Measurements from ENCODE around the gene CHST5. TPM values are rescaled to one million over a fixed set of nuclear protein-coding genes. Genes with fewer than 3 reads are reported as not detected.
"Not testable (repeated sequence)": the region's sequence is repeated elsewhere in the genome, so short reads cannot be mapped to it uniquely, and the experiment has no call there.

CHST5 gene
- total and polyA plus RNA-seq, 9 of the 15 experiments (the other 6 are each of a cell fraction or from before 2014, with no cell fraction given), result 0.06 to 0.21 (median 0.14) TPM; not detected in 5

DNA sequence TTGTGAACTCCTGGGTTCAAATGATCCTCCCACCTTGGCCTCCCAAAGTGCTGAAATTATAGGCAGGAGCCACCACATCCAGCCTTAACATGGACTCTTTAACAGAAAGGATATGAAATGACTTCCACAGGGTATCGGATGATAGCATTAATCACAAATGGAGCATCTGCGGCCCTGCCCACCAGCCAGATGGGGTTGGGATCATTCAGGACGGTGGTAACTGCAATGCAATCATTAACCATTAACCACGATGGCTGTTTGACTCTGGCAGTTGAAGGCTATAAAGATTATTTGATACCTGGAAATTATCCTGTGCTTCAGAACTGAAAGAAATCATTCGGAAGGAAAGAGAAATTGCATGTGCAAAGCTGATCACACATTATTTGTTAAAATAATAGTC, 5.3 kb upstream of the CHST5 start:
- POLR2A ChIA-PET, result no interaction called here
- Histone ChIP-seq H3K9me3 (replicated peaks; ENCODE audit: control insufficient read depth, insufficient read depth, low read depth, low read length) (no peaks in the 10 kb centered on the region), H2AFZ (ENCODE audit: low read depth, low read length) (no peak overlapping the region), H3K4me2 (ENCODE audit: insufficient read depth, low read length) (no peak overlapping the region), H3K4me3 (no peak overlapping the region), H3K9ac (ENCODE audit: insufficient read depth in 1 of 2, low read depth in 2 of 2, low read length in 2 of 2) (no peak overlapping the region), H4K20me1 (replicated peaks; ENCODE audit: control insufficient read depth, insufficient read depth, low read length) (no peaks in the 10 kb centered on the region), H3K27me3 (ENCODE audit: control insufficient read depth in 2 of 2, insufficient read depth in 2 of 2, low read length in 2 of 2) (peaks cover 0 to 7% of the 10 kb centered on the region in 2 experiments; a peak in 3 of 5 replicates), H3K9me1 (ENCODE audit: control insufficient read depth, insufficient read depth, low read length) (no peaks in the 10 kb centered on the region), H3K79me2 (ENCODE audit: control insufficient read depth, insufficient read depth, low read length) (no peaks in the 10 kb centered on the region), H3K27ac (ENCODE audit: extremely low read depth, low read depth, low read length) (no peak overlapping the region), H3K4me1 (replicated peaks in 1 of 2; ENCODE audit: control insufficient read depth in 2 of 2, insufficient read depth in 2 of 2, low read length in 2 of 2) (no peaks in the 10 kb centered on the region), H3K36me3 (ENCODE audit: control insufficient read depth, insufficient read depth, low read length) (peaks cover 2% of the 10 kb centered on the region; the same call in 2 of the 3 replicates)
- ATAC-seq (no peak), FAIRE-seq (no peak), DNase-seq (ENCODE audit: extremely low read depth in 1 of 4, low spot score in 3 of 4) (no peak)
- BruUV-seq (replicated peaks), result no TSS peak
- WGBS (ENCODE audit: insufficient coverage, low coverage, missing lambda C conversion rate), result 28% methylated on average over 5 of the region's 5 CpGs
- no peak for TF ChIP-seq ZNF282 (CRISPR knock-in tag; IDR thresholded peaks at IDR 0.05)
- CTCF ChIA-PET (ENCODE audit: low intra/inter-chr PET ratio), result no interaction called here
- in situ Hi-C loops (cut with MboI) (loop anchor here (5.0 kb wide), 1 partner anchor 34 kb away; no protein-coding TSS in a partner anchor), intact Hi-C loops (cut with micrococcal nuclease) (loop anchor here (2.0 kb wide), 1 partner anchor 34 kb away; no protein-coding TSS in a partner anchor)

DNA sequence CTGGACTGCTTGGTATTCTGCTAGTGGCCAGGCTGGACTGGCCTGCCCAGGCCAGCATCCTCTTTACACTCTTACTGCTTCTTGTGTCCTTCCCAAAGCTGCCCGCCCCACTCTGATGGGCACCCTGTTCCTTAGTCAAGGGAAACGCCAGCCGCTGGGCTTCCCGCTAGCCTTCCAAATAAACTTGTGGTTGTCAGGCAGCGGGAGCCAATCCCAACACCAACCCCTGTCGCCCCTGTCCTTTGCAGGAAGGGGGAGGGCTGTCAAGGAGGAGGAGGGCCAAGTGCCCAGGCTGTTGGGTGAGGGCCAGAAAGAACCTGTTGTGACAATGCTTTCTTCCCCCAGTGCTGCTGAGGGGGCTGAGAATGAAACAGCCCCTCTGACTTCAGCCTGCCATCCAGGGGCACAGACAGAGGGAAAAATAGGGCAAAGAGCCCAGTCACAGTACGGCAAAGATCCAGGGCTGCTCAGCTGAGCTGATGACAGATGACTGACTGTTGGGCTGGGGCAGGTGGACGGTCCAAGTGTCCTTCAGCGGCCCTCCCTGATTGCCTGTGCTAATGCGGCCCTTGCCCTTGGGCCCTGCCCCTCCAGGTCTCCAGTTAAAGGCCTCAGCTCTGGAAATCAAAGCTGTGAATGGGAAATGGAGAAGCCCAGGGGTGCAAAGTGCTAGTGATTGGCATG, 3.1 kb upstream of the CHST5 start:
- H2AFZ ChIP-seq (ENCODE audit: low read depth, low read length); DNase-seq (ENCODE audit: extremely low read depth in 1 of 4, low spot score in 3 of 4); H3K9me1 ChIP-seq (ENCODE audit: control insufficient read depth, insufficient read depth, low read length); H3K9me3 ChIP-seq (replicated peaks; ENCODE audit: control insufficient read depth, insufficient read depth, low read depth, low read length); H3K79me2 ChIP-seq (ENCODE audit: control insufficient read depth, insufficient read depth, low read length); H3K4me3 ChIP-seq; in situ Hi-C loops (cut with MboI); H3K4me2 ChIP-seq (ENCODE audit: insufficient read depth, low read length); H4K20me1 ChIP-seq (replicated peaks; ENCODE audit: control insufficient read depth, insufficient read depth, low read length); CTCF ChIA-PET (ENCODE audit: low intra/inter-chr PET ratio); intact Hi-C loops (cut with micrococcal nuclease); H3K36me3 ChIP-seq (ENCODE audit: control insufficient read depth, insufficient read depth, low read length); H3K9ac ChIP-seq (ENCODE audit: insufficient read depth in 1 of 2, low read depth in 2 of 2, low read length in 2 of 2); BruUV-seq (replicated peaks); POLR2A ChIA-PET; H3K27ac ChIP-seq (ENCODE audit: extremely low read depth, low read depth, low read length); FAIRE-seq: not testable (repeated sequence)
- peak; percentile 39; the same call in 2 of the 3 replicates for ATAC-seq
- Histone ChIP-seq H3K4me1 (replicated peaks in 1 of 2; ENCODE audit: control insufficient read depth in 2 of 2, insufficient read depth in 2 of 2, low read length in 2 of 2) (peaks cover 0 to 10% of the 10 kb centered on the region in 2 experiments; a peak in 1 of 5 replicates), H3K27me3 (ENCODE audit: control insufficient read depth in 2 of 2, insufficient read depth in 2 of 2, low read length in 2 of 2) (peaks cover 5 to 21% of the 10 kb centered on the region in 2 experiments; a peak in 4 of 5 replicates)
- 51% methylated on average over 6 of the region's 10 CpGs for WGBS (ENCODE audit: insufficient coverage, low coverage, missing lambda C conversion rate)

Measured in K562 (cell line).